ENCODE results near the gene COL15A1. TPM values are rescaled to one million over a fixed set of nuclear protein-coding genes. Genes with fewer than 3 reads are reported as not detected.

COL15A1 gene
- polyA plus RNA-seq, 1 donor (not counting 4 experiments of a cell fraction or from before 2014, with no cell fraction given) = not detected

- no peaks in the 10 kb centered on the region for H3K36me3 ChIP-seq (ENCODE audit: control insufficient read depth in 2 of 2, extremely low read depth in 1 of 2, insufficient read depth in 2 of 2, low read length in 2 of 2)
- FAIRE-seq (no peak), DNase-seq (ENCODE audit: low read depth, low spot score) (no peak)
- peaks cover 1% of the 10 kb centered on the region for H3K9me1 ChIP-seq (ENCODE audit: control insufficient read depth, extremely low read depth, insufficient read depth, low read length)
- no peak overlapping the region for H3K4me2 ChIP-seq (ENCODE audit: control insufficient read depth, extremely low read depth, insufficient read depth, low read depth, low read length)
- no peaks in the 10 kb centered on the region for H3K27me3 ChIP-seq (ENCODE audit: control insufficient read depth, extremely low read depth, insufficient read depth, low read length)
- H3K9ac ChIP-seq (ENCODE audit: control insufficient read depth, extremely low read depth, insufficient read depth, low read length) = no peak overlapping the region
- dilution Hi-C loops (cut with MboI; ENCODE audit: extremely low pct_ligation_motif_present, low sequenced_read_pairs) = no loop called here
- peaks cover 1% of the 10 kb centered on the region for H3K9me3 ChIP-seq (ENCODE audit: control insufficient read depth, low read depth, low read length)
- TF ChIP-seq CTCF (optimal IDR thresholded peaks at IDR 0.05 in 1 of 3, IDR thresholded peaks at IDR 0.05 in 1 of 3, conservative IDR thresholded peaks at IDR 0.05 in 1 of 3; ENCODE audit: extremely low read depth in 1 of 3, insufficient read depth in 2 of 3, low read length in 3 of 3) (no peak), EZH2 (IDR thresholded peaks at IDR 0.05; ENCODE audit: low read length) (no peak)
- no peaks in the 10 kb centered on the region for H4K20me1 ChIP-seq (ENCODE audit: control insufficient read depth, extremely low read depth, insufficient read depth, low read length)
- H3K4me1 ChIP-seq (ENCODE audit: control insufficient read depth, extremely low read depth, insufficient read depth, low read length) = peaks cover 15% of the 10 kb centered on the region
- H3K27ac ChIP-seq (ENCODE audit: control insufficient read depth, insufficient read depth, low read length) = no peak overlapping the region
- no peaks in the 10 kb centered on the region for H3K79me2 ChIP-seq (ENCODE audit: control insufficient read depth, insufficient read depth, low read length)
- no peak overlapping the region for H2AFZ ChIP-seq (ENCODE audit: control insufficient read depth, low read length)
- H3K4me3 ChIP-seq (ENCODE audit: control insufficient read depth in 2 of 3, extremely low read depth in 1 of 3, insufficient read depth in 2 of 3, low read depth in 1 of 3, low read length in 3 of 3) = no peak overlapping the region
Observed at GRCh38 chr9:99015448-99015847, 71.7 kb downstream of the COL15A1 start.

- H3K9me1 ChIP-seq (ENCODE audit: control insufficient read depth, extremely low read depth, insufficient read depth, low read length) = peaks cover 2% of the 10 kb centered on the region
- dilution Hi-C loops (cut with MboI; ENCODE audit: extremely low pct_ligation_motif_present, low sequenced_read_pairs) = no loop called here
Observed at GRCh38 chr9:99015890-99016289, 72.2 kb downstream of the COL15A1 start.

More at GRCh38 chr9:99015890-99016289, 72.2 kb downstream of the COL15A1 start:
- Histone ChIP-seq H2AFZ (ENCODE audit: control insufficient read depth, low read length) (no peak overlapping the region), H3K4me3 (ENCODE audit: control insufficient read depth in 2 of 3, extremely low read depth in 1 of 3, insufficient read depth in 2 of 3, low read depth in 1 of 3, low read length in 3 of 3) (no peak overlapping the region), H3K79me2 (ENCODE audit: control insufficient read depth, insufficient read depth, low read length) (no peaks in the 10 kb centered on the region), H4K20me1 (ENCODE audit: control insufficient read depth, extremely low read depth, insufficient read depth, low read length) (no peaks in the 10 kb centered on the region), H3K27me3 (ENCODE audit: control insufficient read depth, extremely low read depth, insufficient read depth, low read length) (no peaks in the 10 kb centered on the region), H3K9ac (ENCODE audit: control insufficient read depth, extremely low read depth, insufficient read depth, low read length) (no peak overlapping the region), H3K36me3 (ENCODE audit: control insufficient read depth in 2 of 2, extremely low read depth in 1 of 2, insufficient read depth in 2 of 2, low read length in 2 of 2) (no peaks in the 10 kb centered on the region), H3K27ac (ENCODE audit: control insufficient read depth, insufficient read depth, low read length) (no peak overlapping the region), H3K9me3 (ENCODE audit: control insufficient read depth, low read depth, low read length) (no peaks in the 10 kb centered on the region), H3K4me1 (ENCODE audit: control insufficient read depth, extremely low read depth, insufficient read depth, low read length) (peaks cover 17% of the 10 kb centered on the region), H3K4me2 (ENCODE audit: control insufficient read depth, extremely low read depth, insufficient read depth, low read depth, low read length) (no peak overlapping the region)
- TF ChIP-seq EZH2 (IDR thresholded peaks at IDR 0.05; ENCODE audit: low read length) (no peak), CTCF (optimal IDR thresholded peaks at IDR 0.05 in 1 of 3, IDR thresholded peaks at IDR 0.05 in 1 of 3, conservative IDR thresholded peaks at IDR 0.05 in 1 of 3; ENCODE audit: extremely low read depth in 1 of 3, insufficient read depth in 2 of 3, low read length in 3 of 3) (no peak)
- DNase-seq (ENCODE audit: low read depth, low spot score) (no peak), FAIRE-seq (no peak)
